Aorta (tissue), 5 donors: ENCODE results near the gene RXYLT1. TPM values are rescaled to one million over a fixed set of nuclear protein-coding genes. Genes with fewer than 3 reads are reported as not detected.
A peak's percentile ranks its signal among the peaks of the same experiment; 100 is the strongest.

Source experiments
- ATAC-seq: fragments of 200-7000 bp; cut with Tn5 transposase; one replicate; pipeline ENCODE4 v1.9.1; 2022; ENCODE audit warnings: moderate library complexity; ENCODE audit not compliant: low FRiP score
- DNase-seq, 2 donors: peaks; one replicate each; pipeline ENCODE4 v3.0.0-alpha.2; 2020
- H3K27ac ChIP-seq, 2 donors: one replicate each; pipeline ENCODE4 v1.5.1; 2013; ENCODE audit warnings: low read length in 2 of 2, mild to moderate bottlenecking in 2 of 2, moderate library complexity in 2 of 2, control low read depth in 1 of 2, inconsistent platforms in 1 of 2, low read depth in 1 of 2
- H3K27me3 ChIP-seq, 2 donors: one replicate each; pipeline ENCODE4 v1.6.1; 2013; ENCODE audit warnings: control low read depth in 1 of 2, low read length in 1 of 2, mild to moderate bottlenecking in 1 of 2, moderate library complexity in 1 of 2; ENCODE audit not compliant: insufficient read depth in 2 of 2, control insufficient read depth in 1 of 2
- H3K36me3 ChIP-seq, 2 donors: one replicate each; pipeline ENCODE4 v1.6.1; 2013; ENCODE audit warnings: control low read depth in 1 of 2, low read length in 1 of 2, mild to moderate bottlenecking in 1 of 2; ENCODE audit not compliant: insufficient read depth in 2 of 2, control insufficient read depth in 1 of 2
- H3K4me1 ChIP-seq, 2 donors: one replicate each; pipeline ENCODE4 v1.6.1; 2013; ENCODE audit warnings: low read length in 2 of 2, control low read depth in 1 of 2, mild to moderate bottlenecking in 1 of 2, moderate library complexity in 1 of 2; ENCODE audit not compliant: insufficient read depth in 2 of 2, control insufficient read depth in 1 of 2
- H3K4me3 ChIP-seq, 2 donors: one replicate each; pipeline ENCODE4 v1.5.1; 2013; ENCODE audit warnings: low read length in 2 of 2, control low read depth in 1 of 2, mild to moderate bottlenecking in 1 of 2
- H3K9me3 ChIP-seq: one replicate; pipeline ENCODE4 v1.6.1; 2013; ENCODE audit warnings: mild to moderate bottlenecking, low read length; ENCODE audit not compliant: control insufficient read depth
- WGBS, 2 donors: extraction: QIAGEN DNeasy Blood & Tissue Kit; methylation state at CpG; one replicate each; pipeline ENCODE4 v1.1.7; 2013; 5-methylcytosine and 5-hydroxymethylcytosine counted together
- intact Hi-C, 2 donors: fragments of 100-400 bp; cut with DNase I; formaldehyde crosslinking; loops; one replicate each; pipeline versions ENCODE4 v1.14.2 to v1.15.0; 2022
- polyA plus RNA-seq, 2 donors: library from polyadenylated mRNA; stranded (reverse); fragments of 200-250 nt; gene quantifications; one replicate each; pipeline ENCODE4 v1.2.3, GENCODE V29; 2013
- total RNA-seq, 2 donors: library from RNA; stranded (reverse); fragmentation: NEBNext Ultra II Directional; extraction: Animal tissue kit (Norgen Biotek cat#: 25700); gene quantifications; one replicate each; pipeline ENCODE4 v1.2.1, GENCODE V29; 2021
- donor health status: healthy with polysubstance abuse.
- donor health status: Bipolar disorder and iron deficiency.
- donor health status: DM: no; HTN: no; CAD: no.
- donor health status: DM: no; HTN: no; CAD: no.
- donor health status: DM: yes; HTN: yes; CAD: no.

The RXYLT1 gene
- total and polyA plus RNA-seq, 4 donors: 6.9 to 16.5 (median 12.9) TPM

DNA sequence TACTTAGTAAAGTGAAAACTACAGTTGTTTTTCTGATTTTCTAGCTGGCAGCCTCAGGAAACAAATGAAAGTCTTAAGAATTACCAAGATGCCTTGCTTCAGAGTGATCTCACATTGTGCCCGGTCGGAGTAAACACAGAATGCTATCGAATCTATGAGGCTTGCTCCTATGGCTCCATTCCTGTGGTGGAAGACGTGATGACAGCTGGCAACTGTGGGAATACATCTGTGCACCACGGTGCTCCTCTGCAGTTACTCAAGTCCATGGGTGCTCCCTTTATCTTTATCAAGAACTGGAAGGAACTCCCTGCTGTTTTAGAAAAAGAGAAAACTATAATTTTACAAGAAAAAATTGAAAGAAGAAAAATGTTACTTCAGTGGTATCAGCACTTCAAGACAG is 28.9 kb downstream of the RXYLT1 start:
- Histone ChIP-seq H3K9me3 (no peaks in the 10 kb centered on the region), H3K4me3 (no peak overlapping the region), H3K27ac (no peak overlapping the region), H3K27me3 (no peaks in the 10 kb centered on the region), H3K4me1 (no peaks in the 10 kb centered on the region), H3K36me3 (peaks cover 0 to 3% of the 10 kb centered on the region in 2 donors)
- intact Hi-C loops: loop anchor here (10.0 kb wide), 2 partner anchors 144 to 704 kb away; partner anchors contain the start of gene DPY19L2 (in 1 of the 2)
- WGBS, 2 donors: 61 to 67% methylated on average over 5 of the region's 5 CpGs
- no peak for ATAC-seq
- DNase-seq: no peak

DNA sequence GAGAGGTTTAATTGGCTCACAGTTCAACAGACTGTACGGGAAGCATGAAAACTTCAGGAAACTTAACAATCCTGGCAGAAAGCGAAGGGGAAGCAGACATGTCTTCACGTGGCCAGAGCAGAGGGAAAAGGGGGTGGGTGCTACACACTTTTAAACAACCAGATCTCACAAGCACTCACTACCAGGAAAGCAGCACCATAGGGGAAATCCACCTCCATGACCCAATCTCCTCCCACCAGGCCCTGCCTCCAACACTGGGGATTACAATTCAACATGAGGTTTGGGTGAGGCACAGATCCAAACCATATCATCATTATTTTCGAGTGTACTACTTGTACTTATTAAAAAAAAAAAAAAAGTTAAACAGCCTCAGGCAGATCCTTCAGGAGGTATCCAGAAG is 29.9 kb downstream of the RXYLT1 start:
- DNase-seq (no peak), ATAC-seq (no peak)
- no peak overlapping the region for H3K27ac ChIP-seq
- H3K27me3 ChIP-seq: no peaks in the 10 kb centered on the region
- H3K36me3 ChIP-seq: peaks cover 0 to 3% of the 10 kb centered on the region in 2 donors
- H3K4me1 ChIP-seq: no peaks in the 10 kb centered on the region
- WGBS, 2 donors: 75 to 76% methylated on average over 4 of the region's 4 CpGs
- no peak overlapping the region for H3K4me3 ChIP-seq
- intact Hi-C loops: loop anchor here (10.0 kb wide), 2 partner anchors 145 to 705 kb away; partner anchors contain the start of gene DPY19L2 (in 1 of the 2)
- H3K9me3 ChIP-seq: no peaks in the 10 kb centered on the region

DNA sequence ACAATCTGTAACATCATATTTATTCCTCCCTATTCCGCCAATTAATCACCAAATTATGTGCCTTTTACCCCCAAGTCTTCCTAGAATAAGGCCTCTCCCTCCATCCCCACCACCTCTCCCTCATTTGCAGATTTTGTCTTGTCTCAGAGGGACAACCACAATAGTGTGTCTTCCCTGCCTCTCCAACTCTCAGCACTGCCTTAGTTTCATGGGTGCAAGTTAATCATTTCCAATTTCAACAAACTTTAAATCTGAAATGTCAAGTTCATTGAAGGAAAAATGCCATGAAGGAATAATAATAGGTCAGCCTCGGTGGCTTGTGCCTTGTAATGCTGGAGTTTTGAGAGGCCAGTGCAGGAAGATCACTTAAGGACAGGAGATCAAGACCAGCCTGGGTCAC is 31.6 kb downstream of the RXYLT1 start:
- Histone ChIP-seq H3K27me3 (no peaks in the 10 kb centered on the region), H3K4me3 (no peak overlapping the region), H3K27ac (no peak overlapping the region), H3K4me1 (no peaks in the 10 kb centered on the region), H3K9me3 (no peaks in the 10 kb centered on the region), H3K36me3 (peaks cover 0 to 3% of the 10 kb centered on the region in 2 donors)
- 52 to 61% methylated on average over 2 of the region's 2 CpGs for WGBS, 2 donors
- intact Hi-C loops: no loop called here
- no peak for DNase-seq
- ATAC-seq: no peak

DNA sequence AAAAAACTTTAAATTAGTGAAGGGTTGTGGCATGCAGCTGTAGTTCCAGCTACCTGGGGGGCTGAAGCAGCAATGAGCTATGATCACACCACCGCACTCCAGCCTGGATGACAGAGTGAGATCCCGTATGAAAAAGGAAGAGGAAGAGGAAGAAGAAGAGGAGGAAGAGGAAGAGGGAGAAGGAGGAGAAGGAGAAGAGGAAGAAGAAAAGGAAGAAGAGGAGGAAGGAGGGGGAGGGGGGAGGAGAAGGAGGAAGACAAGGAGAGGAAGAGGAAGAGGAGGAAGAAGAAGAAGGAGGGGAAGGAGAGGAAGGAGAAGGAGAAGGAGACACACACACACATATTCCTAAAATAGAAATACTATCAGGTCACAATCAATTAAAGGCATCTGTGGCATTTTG is 32.0 kb downstream of the RXYLT1 start:
- intact Hi-C loops: no loop called here

DNA sequence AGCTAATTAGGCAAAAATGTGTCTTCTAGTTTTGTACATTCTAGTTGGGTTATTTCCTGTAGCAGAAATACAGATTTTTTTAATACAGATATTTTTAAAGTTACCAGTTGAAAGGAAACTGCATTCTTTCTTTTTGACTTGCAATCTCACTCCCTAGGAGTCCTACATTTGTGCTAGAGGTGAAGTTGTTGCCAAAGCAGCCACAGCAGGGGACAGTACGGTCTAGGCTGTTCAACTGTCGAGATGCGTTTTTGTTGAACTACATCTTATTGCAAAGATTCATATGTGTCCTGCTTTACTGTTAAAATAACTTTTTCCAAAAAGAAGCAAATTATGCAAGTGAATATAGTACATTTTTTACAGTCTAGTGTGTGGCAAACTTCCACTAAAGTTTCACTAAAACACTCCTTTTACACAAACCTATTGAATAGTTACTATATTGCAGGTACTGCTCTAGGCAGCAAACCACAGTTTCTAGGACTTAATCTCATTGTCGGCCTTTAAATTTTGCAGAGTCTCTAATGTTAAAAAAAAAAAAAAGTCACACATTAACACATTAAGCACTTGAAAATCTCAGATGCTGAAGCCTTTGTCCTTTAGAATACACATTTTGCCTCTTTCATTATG is 34.5 kb downstream of the RXYLT1 start:
- 69 to 70% methylated on average over 4 of the region's 4 CpGs for WGBS, 2 donors
- Histone ChIP-seq H3K27ac (no peak overlapping the region), H3K4me1 (no peaks in the 10 kb centered on the region), H3K4me3 (no peak overlapping the region), H3K9me3 (no peaks in the 10 kb centered on the region), H3K36me3 (no peaks in the 10 kb centered on the region), H3K27me3 (no peaks in the 10 kb centered on the region)
- intact Hi-C loops: no loop called here
- ATAC-seq (no peak), DNase-seq (no peak)

More for the DNA sequence above, 32.0 kb downstream of the RXYLT1 start:
- Histone ChIP-seq H3K4me1 (no peaks in the 10 kb centered on the region), H3K36me3 (peaks cover 0 to 3% of the 10 kb centered on the region in 2 donors), H3K4me3 (no peak overlapping the region), H3K27me3 (no peaks in the 10 kb centered on the region), H3K9me3 (no peaks in the 10 kb centered on the region), H3K27ac (no peak overlapping the region)
- ATAC-seq (no peak), DNase-seq (no peak)
- WGBS, 2 donors: 86 to 87% methylated on average over 2 of the region's 2 CpGs

DNA sequence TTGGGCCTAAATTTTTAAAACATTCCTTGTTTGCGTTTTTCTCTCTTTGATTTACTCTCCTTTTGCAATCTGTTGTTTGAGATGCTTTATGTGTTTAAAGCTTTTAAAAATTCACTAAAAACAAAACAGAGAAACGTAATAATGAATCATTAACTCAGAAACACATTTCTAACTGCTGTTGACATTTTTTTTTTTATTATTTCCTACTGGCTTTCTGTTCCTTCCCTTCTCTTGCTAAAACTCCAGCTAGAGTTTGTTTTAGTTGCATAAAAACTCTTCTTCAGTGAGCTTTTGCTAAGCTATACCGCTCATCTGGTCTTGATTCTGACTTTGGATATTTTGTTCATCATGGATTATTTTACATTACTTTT is 35.8 kb downstream of the RXYLT1 start:
- ATAC-seq (no peak), DNase-seq (no peak)
- Histone ChIP-seq H3K27me3 (no peaks in the 10 kb centered on the region), H3K9me3 (no peaks in the 10 kb centered on the region), H3K4me1 (no peaks in the 10 kb centered on the region), H3K27ac (no peak overlapping the region), H3K4me3 (no peak overlapping the region), H3K36me3 (no peaks in the 10 kb centered on the region)
- intact Hi-C loops: no loop called here
- 91 to 96% methylated on average over 3 of the region's 3 CpGs for WGBS, 2 donors

DNA sequence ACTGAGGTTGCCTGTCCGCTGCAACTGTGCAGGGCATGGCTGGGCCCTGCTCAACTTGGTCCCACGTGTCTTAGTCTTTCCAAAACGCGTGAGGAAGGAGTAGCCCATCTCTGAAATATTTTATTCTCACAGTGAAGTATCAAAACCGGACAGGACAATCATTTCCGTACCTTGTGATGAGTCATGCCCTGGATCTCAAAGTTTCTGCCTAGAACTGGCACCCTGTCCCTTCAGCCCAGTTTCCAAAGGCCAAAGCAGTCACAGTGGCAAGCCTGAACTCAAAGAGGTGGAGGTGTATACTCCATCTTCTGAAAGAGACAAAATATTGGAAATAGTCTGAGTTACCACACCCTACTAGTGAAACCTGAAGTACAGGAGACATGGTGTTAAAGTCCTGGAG is 36.3 kb downstream of the RXYLT1 start:
- ATAC-seq (no peak), DNase-seq (no peak)
- no peaks in the 10 kb centered on the region for H3K4me1 ChIP-seq
- no peak overlapping the region for H3K4me3 ChIP-seq
- WGBS, 2 donors: 91 to 92% methylated on average over 6 of the region's 6 CpGs
- intact Hi-C loops: no loop called here
- H3K27ac ChIP-seq: no peak overlapping the region
- H3K36me3 ChIP-seq: no peaks in the 10 kb centered on the region
- no peaks in the 10 kb centered on the region for H3K27me3 ChIP-seq
- H3K9me3 ChIP-seq: no peaks in the 10 kb centered on the region

DNA sequence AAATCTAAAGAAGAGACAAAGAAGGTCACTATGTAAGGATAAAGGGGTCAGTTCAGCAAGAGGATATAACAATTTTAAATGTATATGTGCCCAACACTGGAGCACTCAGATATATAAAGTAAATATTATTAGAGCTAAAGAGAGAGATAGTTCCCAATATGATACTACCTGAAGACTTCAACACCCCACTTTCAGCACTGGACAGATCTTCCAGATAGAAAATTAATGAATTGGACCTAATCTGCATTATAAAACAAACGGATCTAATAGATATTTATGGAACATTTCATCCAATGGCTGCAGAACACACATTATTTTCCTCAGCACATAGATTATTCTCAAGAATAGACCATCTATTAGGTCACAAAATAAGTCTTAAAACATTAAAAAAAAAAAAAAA is 40.7 kb downstream of the RXYLT1 start:
- 84 to 89% methylated on average over 1 of the region's 1 CpG for WGBS, 2 donors
- Histone ChIP-seq H3K27me3 (no peaks in the 10 kb centered on the region), H3K4me3 (no peak overlapping the region), H3K27ac (no peak overlapping the region), H3K4me1 (no peaks in the 10 kb centered on the region), H3K9me3 (no peaks in the 10 kb centered on the region), H3K36me3 (no peaks in the 10 kb centered on the region)
- intact Hi-C loops: no loop called here
- no peak for ATAC-seq
- DNase-seq: no peak

DNA sequence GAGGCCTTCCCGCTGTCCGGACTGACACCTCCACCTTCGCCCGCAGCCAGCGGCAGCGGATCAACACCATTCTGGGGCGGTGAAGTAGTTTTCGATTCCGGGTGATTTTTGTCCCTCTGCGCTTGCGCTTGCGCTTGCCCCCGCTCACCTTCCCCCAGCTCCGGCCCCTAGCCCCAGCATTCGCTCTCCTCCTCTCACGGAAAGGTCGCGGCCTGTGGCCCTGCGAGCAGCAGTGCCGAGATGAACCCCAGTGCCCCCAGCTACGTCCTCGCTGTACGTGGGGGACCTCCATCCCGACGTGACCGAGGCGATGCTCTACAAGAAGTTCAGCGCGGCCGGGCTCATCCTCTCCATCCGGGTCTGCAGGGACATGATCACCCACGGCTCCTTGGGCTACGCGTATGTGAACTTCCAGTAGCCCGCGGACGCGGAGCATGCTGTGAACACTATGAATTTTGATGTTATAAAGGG is 42.1 kb downstream of the RXYLT1 start:
- peak in 1 of 2 donors; percentile 79 for DNase-seq
- Histone ChIP-seq H3K27ac (no peak overlapping the region), H3K9me3 (no peaks in the 10 kb centered on the region), H3K36me3 (no peaks in the 10 kb centered on the region), H3K4me3 (peak overlapping the region; percentile 20 to 70), H3K27me3 (no peaks in the 10 kb centered on the region), H3K4me1 (no peaks in the 10 kb centered on the region)
- 8 to 15% methylated on average over 38 of the region's 38 CpGs for WGBS, 2 donors
- peak; percentile 57 for ATAC-seq
- intact Hi-C loops: no loop called here
